GM12878 (cell line): ENCODE measurements around the gene LMF1. TPM values are rescaled to one million over a fixed set of nuclear protein-coding genes. Genes with fewer than 3 reads are reported as not detected.

ENCODE experiments used
- ATAC-seq: fragments of 200-7000 bp; cut with Tn5 transposase; 3 replicates; pipeline ENCODE4 v1.9.1; 2020; ENCODE audit warnings: mild to moderate bottlenecking, moderate library complexity
- Bru-seq: library from RNA; stranded (reverse); fragments of 400-500 nt; gene quantifications from one replicate; lab custom pipeline; 2021; lab: Mats Ljungman, UMichigan
- BruChase-seq, 2 experiments: library from RNA; stranded (reverse); fragments of 400-500 nt; gene quantifications; one replicate each; lab custom pipeline; 2021; lab: Mats Ljungman, UMichigan
- BruUV-seq: library from RNA; stranded (reverse); fragments of 400-500 nt; replicated peaks from 2 replicates; lab custom pipeline; 2021; lab: Mats Ljungman, UMichigan
- CTCF ChIA-PET: fragments of 300-600 bp; sonication (Branson Sonifier 250); formaldehyde crosslinking; extraction: SDS; loops from one replicate; lab custom pipeline; 2021; ENCODE audit warnings: inconsistent platforms; lab: Yijun Ruan, JAX
- POLR2A ChIA-PET: fragments of 350-600 bp; formaldehyde crosslinking; extraction: SDS; loops from one replicate; lab custom pipeline; 2021; ENCODE audit warnings: inconsistent platforms; lab: Charles Lee
- RAD21 ChIA-PET: fragments of 300-600 bp; sonication (Branson Sonifier 250); formaldehyde crosslinking; loops from one replicate; lab custom pipeline; 2023; ENCODE audit warnings: antibody characterized with exemption; ENCODE audit not compliant: unreplicated experiment; lab: Charles Lee
- SMC1A ChIA-PET: fragments of 300-600 bp; sonication (Branson Sonifier 250); formaldehyde crosslinking; loops from one replicate; lab custom pipeline; 2023; ENCODE audit not compliant: unreplicated experiment, uncharacterized antibody; lab: Charles Lee
- DNase-seq: peaks from one replicate; pipeline ENCODE4 v3.0.0-alpha.2; 2011; ENCODE audit warnings: low read depth, low spot score
- FAIRE-seq: peaks from 3 replicates; lab custom pipeline; 2011; peaks lifted over from hg19 to GRCh38; lab: Jason Lieb, UNC
- H2AFZ ChIP-seq: 2 replicates; pipeline ENCODE4 v1.6.0; 2011; ENCODE audit warnings: low read depth, low read length, control low read depth; ENCODE audit not compliant: control insufficient read depth
- H3K27ac ChIP-seq: 2 replicates; pipeline ENCODE4 v1.5.1; 2011; ENCODE audit warnings: control low read depth; ENCODE audit not compliant: control insufficient read depth, insufficient read depth
- H3K27me3 ChIP-seq, 2 experiments: replicated peaks in 1 of 2; 2 replicates each; pipeline versions ENCODE4 v1.6.0 to v1.6.1; 2011; ENCODE audit warnings: low read length in 1 of 2; ENCODE audit not compliant: control insufficient read depth in 2 of 2, insufficient read depth in 2 of 2
- H3K36me3 ChIP-seq, 2 experiments: 2 replicates each; pipeline ENCODE4 v1.5.1; 2011; ENCODE audit warnings: low read length in 1 of 2; ENCODE audit not compliant: control insufficient read depth in 2 of 2, insufficient read depth in 2 of 2
- H3K4me1 ChIP-seq: 2 replicates; pipeline ENCODE4 v1.6.1; 2011; ENCODE audit warnings: mild to moderate bottlenecking, low read length, moderate library complexity, mixed read lengths; ENCODE audit not compliant: control insufficient read depth, insufficient read depth
- H3K4me2 ChIP-seq: 2 replicates; pipeline ENCODE4 v1.6.0; 2011; ENCODE audit warnings: control low read depth; ENCODE audit not compliant: control insufficient read depth, insufficient read depth
- H3K4me3 ChIP-seq: fragments of 200-600 bp; sonication (generic); 2 replicates; pipeline ENCODE4 v1.5.1; 2016
- H3K79me2 ChIP-seq: 2 replicates; pipeline ENCODE4 v1.6.0; 2011; ENCODE audit warnings: low read length; ENCODE audit not compliant: control insufficient read depth, insufficient read depth
- H3K9ac ChIP-seq: 2 replicates; pipeline ENCODE4 v1.8.0; 2011; ENCODE audit warnings: low read length, control low read depth, mixed read lengths; ENCODE audit not compliant: control insufficient read depth, insufficient read depth
- H3K9me3 ChIP-seq: replicated peaks from 3 replicates; pipeline ENCODE4 v1.5.1; 2011; ENCODE audit warnings: mild to moderate bottlenecking, low read length; ENCODE audit not compliant: control insufficient read depth, insufficient read depth
- H4K20me1 ChIP-seq: 2 replicates; pipeline ENCODE4 v1.6.0; 2011; ENCODE audit not compliant: control insufficient read depth, insufficient read depth
- EGR1 ChIP-seq, 2 experiments: IDR thresholded peaks; 1 replicate in 1 of 2; 2 replicates in 1 of 2; pipeline ENCODE4 v1.6.1; 2011 to 2012; ENCODE audit warnings: low read depth in 2 of 2, low read length in 2 of 2, borderline replicate concordance in 1 of 2, mild to moderate bottlenecking in 1 of 2, moderate library complexity in 1 of 2
- GATAD2B ChIP-seq: fragments of 450-650 bp; conservative IDR thresholded peaks from 2 replicates; pipeline ENCODE4 v1.6.1; 2017; ENCODE audit warnings: low read depth, mild to moderate bottlenecking, moderate library complexity
- IKZF1 ChIP-seq: fragments of 450-650 bp; conservative IDR thresholded peaks from 2 replicates; pipeline ENCODE4 v1.6.1; 2017; ENCODE audit warnings: antibody characterized with exemption, mild to moderate bottlenecking
- MLLT1 ChIP-seq: fragments of 450-650 bp; IDR thresholded peaks from 2 replicates; pipeline ENCODE4 v1.6.1; 2016; ENCODE audit warnings: mild to moderate bottlenecking
- NRF1 ChIP-seq: conservative IDR thresholded peaks from 2 replicates; pipeline ENCODE4 v1.6.1; 2011; ENCODE audit warnings: mild to moderate bottlenecking, low read depth, low read length, improper control_type of control experiment
- PML ChIP-seq: IDR thresholded peaks from 2 replicates; pipeline ENCODE4 v1.6.1; 2012; ENCODE audit warnings: low read length, inconsistent platforms
- POLR2A ChIP-seq: IDR thresholded peaks from 2 replicates; pipeline ENCODE4 v1.6.1; 2011; ENCODE audit warnings: low read depth, mild to moderate bottlenecking, low read length
- POLR2AphosphoS2 ChIP-seq: IDR thresholded peaks from 2 replicates; pipeline ENCODE4 v1.6.1; 2011; ENCODE audit warnings: low read depth, mild to moderate bottlenecking, low read length, improper control_type of control experiment, moderate library complexity
- POLR2AphosphoS5 ChIP-seq: IDR thresholded peaks from 2 replicates; pipeline ENCODE4 v1.6.1; 2011; ENCODE audit warnings: mild to moderate bottlenecking, low read length, inconsistent platforms
- RFX5 ChIP-seq: IDR thresholded peaks from 2 replicates; pipeline ENCODE4 v1.6.1; 2011; ENCODE audit warnings: low read depth, low read length, improper control_type of control experiment
- SP1 ChIP-seq: IDR thresholded peaks from one replicate; pipeline ENCODE4 v1.6.1; 2011; ENCODE audit warnings: low read depth, low read length
- SRF ChIP-seq, 2 experiments: IDR thresholded peaks; 2 replicates each; pipeline ENCODE4 v1.6.1; 2011; ENCODE audit warnings: low read depth in 2 of 2, low read length in 2 of 2, mild to moderate bottlenecking in 1 of 2, moderate library complexity in 1 of 2
- SUPT20H ChIP-seq: IDR thresholded peaks from 2 replicates; pipeline ENCODE4 v1.6.1; 2011; ENCODE audit warnings: low read depth, mild to moderate bottlenecking, low read length, moderate library complexity, borderline replicate concordance; ENCODE audit not compliant: control insufficient read depth
- TAF1 ChIP-seq: IDR thresholded peaks from 2 replicates; pipeline ENCODE4 v1.6.1; 2011; ENCODE audit warnings: mild to moderate bottlenecking, low read depth, low read length, borderline replicate concordance
- YY1 ChIP-seq: IDR thresholded peaks from 2 replicates; pipeline ENCODE4 v1.6.1; 2011; ENCODE audit warnings: low read depth, mild to moderate bottlenecking, low read length
- WGBS: methylation state at CpG from one replicate; pipeline ENCODE4 v1.1.6; 2016; ENCODE audit warnings: low lambda C conversion rate; ENCODE audit not compliant: insufficient replicate concordance, insufficient coverage; ENCODE audit errors: missing lambda C conversion rate; 5-methylcytosine and 5-hydroxymethylcytosine counted together
- in situ Hi-C: fragments of 300-500 bp; cut with MboI; formaldehyde crosslinking; loops from 9 replicates; pipeline ENCODE4 v1.14.3; 2018; ENCODE audit warnings: mixed read lengths
- intact Hi-C: fragments of 100-400 bp; cut with micrococcal nuclease; formaldehyde crosslinking; loops from one replicate; pipeline ENCODE4 v1.14.2; 2022; ENCODE audit not compliant: unreplicated experiment
- long read RNA-seq, 2 experiments: library from polyadenylated mRNA; unstranded; transcript quantifications; one replicate each; pipeline ENCODE4 v2.0.0, GENCODE V29; 2019 to 2020
- polyA minus RNA-seq, 3 experiments: library from RNA; depleted of rRNA, polyadenylated mRNA; stranded (reverse); fragments of >200 nt; gene quantifications; 2 replicates each; pipeline ENCODE4 v1.2.3, GENCODE V29; 2011
- polyA plus RNA-seq, 11 experiments: library from polyadenylated mRNA; depleted of rRNA in 4 of 11; unstranded in 6 of 11; stranded (reverse) in 5 of 11; fragments of >200 nt; fragmentation: Nextera tagmentation in 4 of 11; fragmentation: Illumina TruSeq in 1 of 11; extraction: Ambion mirVana in 4 of 11; extraction: Trizol in 1 of 11; gene quantifications; 1 replicate in 1 of 11; 2 replicates in 10 of 11; pipeline versions ENCODE4 v1.2.1 to v1.2.3, GENCODE V29; 2011 to 2016; ENCODE audit warnings: inconsistent platforms in 2 of 11, missing spikeins in 2 of 11, low read depth in 1 of 11
- total RNA-seq, 4 experiments: library from RNA; depleted of rRNA in 3 of 4; stranded (reverse); fragments of >200 nt in 3 of 4; fragmentation: Illumina TruSeq in 1 of 4; extraction: Trizol in 1 of 4; gene quantifications; 2 replicates each; pipeline versions ENCODE4 v1.2.1 to v1.2.3, GENCODE V29; 2013 to 2021

Gene LMF1
- total RNA-seq (2013; cell fraction: nucleolus; rRNA removed), result 15.3 and 16.5 TPM in 2 replicates
- total RNA-seq (2014; rRNA removed) (1.7 and 2.5 TPM in 2 replicates), total RNA-seq (2014; rRNA removed; fragmentation: Illumina TruSeq; extraction: Trizol) (1.4 and 1.8 TPM in 2 replicates), total RNA-seq (2021) (2.5 and 2.7 TPM in 2 replicates), polyA plus RNA-seq (2011; rRNA removed) (0.56 and 1.2 TPM in 2 replicates), polyA plus RNA-seq (2014; fragmentation: Illumina TruSeq; extraction: Trizol) (1.1 and 3.1 TPM in 2 replicates), polyA plus RNA-seq (2014; fragmentation: Nextera tagmentation; extraction: Ambion mirVana) (under 1 TPM in 1 of 2 experiments, not detected in 1; 0.18 TPM), polyA plus RNA-seq (2014; rRNA removed) (3.2 and 3.5 TPM in 2 replicates), polyA plus RNA-seq (2016; fragmentation: Nextera tagmentation; extraction: Ambion mirVana) (1 to 10 TPM in 1 of 2 experiments, under 1 TPM in 1; 1.00 to 1.4 TPM), polyA minus RNA-seq (2011; rRNA and poly(A)+ RNA removed) (3.5 and 3.8 TPM in 2 replicates), Bru-seq, nascent RNA (percentile 40 among the genes with signal in this experiment), BruChase-seq, experiment 1, labeled RNA remaining after a 6-hour chase (percentile 38 among the genes with signal in this experiment), BruChase-seq, experiment 2, labeled RNA remaining after a 2-hour chase (percentile 35 among the genes with signal in this experiment)
- polyA plus RNA-seq (2011; ENCODE audit: low read depth), result 1.8 TPM
- 1.6 and 3.4 TPM in 2 replicates for polyA plus RNA-seq (2011; cell fraction: cytosol; rRNA removed)
- 13.5 and 14.4 TPM in 2 replicates for polyA plus RNA-seq (2011; cell fraction: nucleus; rRNA removed)
- 4.8 and 5.4 TPM in 2 replicates for polyA plus RNA-seq (2012)
- polyA minus RNA-seq (2011; cell fraction: cytosol; rRNA and poly(A)+ RNA removed), result 0.73 and 1.5 TPM in 2 replicates
- polyA minus RNA-seq (2011; cell fraction: nucleus; rRNA and poly(A)+ RNA removed), result 4.8 and 7.1 TPM in 2 replicates
- long read RNA-seq, experiment 1, result 0 reads
- long read RNA-seq, experiment 2, partial matches to known transcripts, result 0 of 1 reads
- long read RNA-seq, experiment 2, other reads (novel, unspliced or antisense), result 1 of 1 reads

- RAD21 ChIA-PET, result no interaction called here
- peak; percentile 95 for ATAC-seq
- WGBS, result 13% methylated on average over 41 of the region's 71 CpGs
Measured at GRCh38 chr16:970766-971581, at the start of gene LMF1. Gene LMF1 (minus strand): TSS chr16:970984. CDS start chr16:970980, 4 bp downstream.

More at GRCh38 chr16:970766-971581, at the start of gene LMF1:
- TF ChIP-seq YY1 (peak; percentile 99), RFX5 (no peak), MLLT1 (no peak), GATAD2B (peak; percentile 56; the same call in 1 of the 2 replicates), EGR1 (IDR thresholded peaks at IDR 0.05; ENCODE audit: borderline replicate concordance in 1 of 2, low read depth in 2 of 2, low read length in 2 of 2) (peak in 1 of 2 experiments; percentile 85; a peak in 2 of 3 replicates), POLR2AphosphoS5 (peak; percentile 69; the same call in 1 of the 2 replicates), PML (no peak), TAF1 (peak; percentile 75; the same call in 1 of the 2 replicates), SP1 (peak; percentile 24), NRF1 (peak; percentile 68), POLR2AphosphoS2 (0 out of 2 replicates have a peak, but pooled peaks have one; percentile 31), SRF (IDR thresholded peaks at IDR 0.05; ENCODE audit: low read depth in 2 of 2, low read length in 2 of 2) (no peak), POLR2A (peak; percentile 89), SUPT20H (no peak), IKZF1 (peak; percentile 48; the same call in 1 of the 2 replicates)
- peaks cover 2% of the 10 kb centered on the region; the same call in 1 of the 3 replicates for H3K9me3 ChIP-seq
- FAIRE-seq (peak; percentile 80), DNase-seq (peak; percentile 35)
- peak within 1 kb of the TSS; percentile 65 for H2AFZ ChIP-seq
- BruUV-seq, result no TSS peak
- H3K79me2 ChIP-seq, result no peaks in the 10 kb centered on the region; the same call in 1 of the 2 replicates
- ChIA-PET CTCF (no interaction called here), SMC1A (no interaction called here), POLR2A (no interaction called here)
- H3K4me3 ChIP-seq, result peak within 1 kb of the TSS; percentile 86
- no peaks in the 10 kb centered on the region for H4K20me1 ChIP-seq
- no peaks in the 10 kb centered on the region; a peak in 1 of 4 replicates for H3K27me3 ChIP-seq
- in situ Hi-C loops (no loop called here), intact Hi-C loops (no loop called here)
- H3K36me3 ChIP-seq, result no peaks in the 10 kb centered on the region
- peaks cover 3% of the 10 kb centered on the region for H3K4me1 ChIP-seq
- peak within 1 kb of the TSS; percentile 81 for H3K9ac ChIP-seq
- H3K4me2 ChIP-seq, result peak within 1 kb of the TSS; percentile 97
- peak within 1 kb of the TSS; percentile 62 for H3K27ac ChIP-seq
